Natural killer cell (primary cell): ENCODE measurements around the gene CLPX. TPM values are rescaled to one million over a fixed set of nuclear protein-coding genes. Genes with fewer than 3 reads are reported as not detected.
"Not testable (repeated sequence)": the region's sequence is repeated elsewhere in the genome, so short reads cannot be mapped to it uniquely, and the experiment has no call there.

ENCODE experiments used
- ATAC-seq, 3 donors: fragments of 150-1000 bp in 2 of 3; fragments of 200-7000 bp in 1 of 3; cut with Tn5 transposase; 1 replicate in 1 of 3; 2 replicates in 2 of 3; pipeline ENCODE4 v1.10.0; 2021; ENCODE audit warnings: mild to moderate bottlenecking in 2 of 3, moderate library complexity in 2 of 3
- DNase-seq, 2 donors: peaks; one replicate each; pipeline versions ENCODE4 v3.0.0 to v3.0.0-alpha.2; 2013 to 2021; ENCODE audit warnings: mixed read lengths in 1 of 2
- H3K27ac ChIP-seq: one replicate; pipeline ENCODE4 v1.5.1; 2013; ENCODE audit warnings: mild to moderate bottlenecking, low read length
- H3K27me3 ChIP-seq: one replicate; pipeline ENCODE4 v1.6.1; 2013; ENCODE audit warnings: low read length; ENCODE audit not compliant: control insufficient read depth, insufficient read depth
- H3K36me3 ChIP-seq: one replicate; pipeline ENCODE4 v1.6.1; 2013; ENCODE audit warnings: low read length; ENCODE audit not compliant: control insufficient read depth, insufficient read depth
- H3K4me1 ChIP-seq: one replicate; pipeline ENCODE4 v1.6.1; 2013; ENCODE audit warnings: low read length; ENCODE audit not compliant: control insufficient read depth, insufficient read depth
- H3K4me3 ChIP-seq: one replicate; pipeline ENCODE4 v1.5.1; 2013; ENCODE audit warnings: low read length
- H3K9me3 ChIP-seq: one replicate; pipeline ENCODE4 v1.6.1; 2013; ENCODE audit warnings: low read length; ENCODE audit not compliant: control insufficient read depth, insufficient read depth
- H3K27ac Mint-ChIP-seq, 2 donors: one replicate each; pipeline ENCODE4 v1.8.0; 2022; ENCODE audit warnings: mild to moderate bottlenecking in 2 of 2, mixed read lengths in 2 of 2, moderate library complexity in 1 of 2
- H3K27me3 Mint-ChIP-seq, 2 donors: one replicate each; pipeline ENCODE4 v1.8.0; 2022; ENCODE audit warnings: low read depth in 2 of 2, mixed read lengths in 2 of 2
- H3K36me3 Mint-ChIP-seq: one replicate; pipeline ENCODE4 v1.8.0; 2022; ENCODE audit warnings: mixed read lengths
- H3K4me1 Mint-ChIP-seq, 2 donors: one replicate each; pipeline ENCODE4 v1.8.0; 2022; ENCODE audit warnings: mixed read lengths in 2 of 2
- H3K4me3 Mint-ChIP-seq: one replicate; pipeline ENCODE4 v1.8.0; 2022; ENCODE audit warnings: mild to moderate bottlenecking, moderate library complexity, mixed read lengths
- H3K9me3 Mint-ChIP-seq, 2 donors: one replicate each; pipeline ENCODE4 v1.8.0; 2022; ENCODE audit warnings: mixed read lengths in 2 of 2
- WGBS: methylation state at CpG from one replicate; pipeline ENCODE4 v1.1.7; 2013; ENCODE audit warnings: missing lambda C conversion rate; ENCODE audit not compliant: insufficient coverage; 5-methylcytosine and 5-hydroxymethylcytosine counted together
- intact Hi-C: fragments of 100-400 bp; cut with micrococcal nuclease; formaldehyde crosslinking; loops from one replicate; pipeline ENCODE4 v1.14.2; 2022
- total RNA-seq, 4 donors: library from RNA; stranded (reverse); fragments of 120-200 nt in 1 of 4; gene quantifications; one replicate each; pipeline versions ENCODE4 v1.2.3 to v1.2.4, GENCODE V29; 2013 to 2022
- TF ChIP-seq, protein P1 (sequence below): fragments of 200-600 bp; IDR thresholded peaks from one replicate; pipeline ENCODE4 v1.8.0; 2022; ENCODE audit warnings: antibody characterized with exemption

CLPX gene
- total RNA-seq, 3 donors from 2014 or later (not counting 1 experiment from before 2014, with no cell fraction given): 35.4 to 39.9 (median 38.2) TPM

DNA sequence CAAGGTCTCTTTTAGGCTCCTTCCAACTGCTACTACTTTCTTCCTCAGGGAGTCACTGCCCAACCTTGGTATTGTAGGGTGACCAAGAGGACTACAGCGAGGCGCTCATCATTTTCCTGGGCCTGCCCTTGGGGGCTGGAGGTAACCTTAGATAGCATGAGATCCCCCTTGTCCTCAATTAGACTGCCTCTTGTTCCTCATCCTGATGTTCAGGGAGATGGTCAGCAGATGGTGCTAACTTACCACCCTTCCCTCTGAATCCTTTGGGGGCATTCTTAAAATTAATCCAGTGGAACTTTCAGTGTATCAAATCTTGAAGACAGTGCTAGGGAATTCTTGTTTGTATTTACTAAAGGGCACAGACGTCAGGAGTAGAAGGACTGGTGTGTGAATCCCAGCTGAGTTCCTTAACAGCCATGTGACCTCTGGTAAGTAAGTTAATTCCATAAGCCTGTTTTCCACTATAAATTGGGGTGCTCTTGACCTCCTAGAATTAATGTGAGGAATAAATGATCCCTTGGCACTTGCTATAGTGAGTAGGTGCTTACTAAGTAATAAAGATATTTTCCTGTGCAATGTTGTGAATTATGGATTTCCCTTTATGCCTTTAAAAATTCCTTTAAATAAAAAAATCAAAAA lies 4.1 kb upstream of the CLPX start:
- H3K9me3 ChIP-seq: no peaks in the 10 kb centered on the region
- H3K4me3 ChIP-seq: no peak overlapping the region
- 19% methylated on average over 3 of the region's 3 CpGs for WGBS
- TF ChIP-seq, protein P1, sequence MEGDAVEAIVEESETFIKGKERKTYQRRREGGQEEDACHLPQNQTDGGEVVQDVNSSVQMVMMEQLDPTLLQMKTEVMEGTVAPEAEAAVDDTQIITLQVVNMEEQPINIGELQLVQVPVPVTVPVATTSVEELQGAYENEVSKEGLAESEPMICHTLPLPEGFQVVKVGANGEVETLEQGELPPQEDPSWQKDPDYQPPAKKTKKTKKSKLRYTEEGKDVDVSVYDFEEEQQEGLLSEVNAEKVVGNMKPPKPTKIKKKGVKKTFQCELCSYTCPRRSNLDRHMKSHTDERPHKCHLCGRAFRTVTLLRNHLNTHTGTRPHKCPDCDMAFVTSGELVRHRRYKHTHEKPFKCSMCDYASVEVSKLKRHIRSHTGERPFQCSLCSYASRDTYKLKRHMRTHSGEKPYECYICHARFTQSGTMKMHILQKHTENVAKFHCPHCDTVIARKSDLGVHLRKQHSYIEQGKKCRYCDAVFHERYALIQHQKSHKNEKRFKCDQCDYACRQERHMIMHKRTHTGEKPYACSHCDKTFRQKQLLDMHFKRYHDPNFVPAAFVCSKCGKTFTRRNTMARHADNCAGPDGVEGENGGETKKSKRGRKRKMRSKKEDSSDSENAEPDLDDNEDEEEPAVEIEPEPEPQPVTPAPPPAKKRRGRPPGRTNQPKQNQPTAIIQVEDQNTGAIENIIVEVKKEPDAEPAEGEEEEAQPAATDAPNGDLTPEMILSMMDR: no peak
- Mint-ChIP-seq H3K36me3 (no peaks in the 10 kb centered on the region), H3K4me1 (peaks cover 8 to 10% of the 10 kb centered on the region in 2 donors), H3K9me3 (no peaks in the 10 kb centered on the region), H3K4me3 (no peak overlapping the region), H3K27me3 (no peaks in the 10 kb centered on the region), H3K27ac (no peak overlapping the region)
- ATAC-seq: no peak
- H3K27me3 ChIP-seq: no peaks in the 10 kb centered on the region
- no peak overlapping the region for H3K27ac ChIP-seq
- no peaks in the 10 kb centered on the region for H3K36me3 ChIP-seq
- peaks cover 12% of the 10 kb centered on the region for H3K4me1 ChIP-seq
- intact Hi-C loops: loop anchor here (10.0 kb wide), 2 partner anchors 54 to 196 kb away; partner anchors contain the start of gene PDCD7
- DNase-seq: peak in 1 of 2 donors; percentile 45

DNA sequence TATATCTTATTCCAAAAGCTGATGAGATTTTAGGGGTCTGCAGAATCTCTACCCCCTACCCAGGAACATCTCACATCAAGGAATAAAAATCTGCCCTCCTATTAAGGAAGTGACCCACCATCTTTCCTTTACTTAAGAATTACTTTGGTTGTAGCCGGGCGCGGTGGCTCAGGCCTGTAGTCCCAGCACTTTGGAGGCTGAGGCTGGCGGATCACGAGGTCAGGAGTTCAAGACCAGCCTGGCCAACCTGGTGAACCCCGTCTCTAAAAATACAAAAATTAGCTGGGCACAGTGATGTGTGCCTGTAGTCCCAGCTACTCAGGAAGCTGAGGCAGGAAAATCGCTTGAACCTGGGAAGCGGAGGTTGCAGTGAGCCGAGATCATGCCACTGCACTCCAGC lies 3.3 kb upstream of the CLPX start:
- intact Hi-C loops: loop anchor here (10.0 kb wide), 2 partner anchors 54 to 196 kb away; partner anchors contain the start of gene PDCD7
- not testable (repeated sequence) for H3K4me3 ChIP-seq, H3K4me3 Mint-ChIP-seq, H3K36me3 Mint-ChIP-seq, H3K27ac Mint-ChIP-seq, DNase-seq, H3K9me3 Mint-ChIP-seq, ATAC-seq, H3K36me3 ChIP-seq, H3K9me3 ChIP-seq, H3K27me3 Mint-ChIP-seq, H3K27me3 ChIP-seq, H3K27ac ChIP-seq
- H3K4me1 ChIP-seq: peaks cover 16% of the 10 kb centered on the region
- peaks cover 15 to 17% of the 10 kb centered on the region in 2 donors for H3K4me1 Mint-ChIP-seq
- WGBS: 94% methylated on average over 9 of the region's 9 CpGs

DNA sequence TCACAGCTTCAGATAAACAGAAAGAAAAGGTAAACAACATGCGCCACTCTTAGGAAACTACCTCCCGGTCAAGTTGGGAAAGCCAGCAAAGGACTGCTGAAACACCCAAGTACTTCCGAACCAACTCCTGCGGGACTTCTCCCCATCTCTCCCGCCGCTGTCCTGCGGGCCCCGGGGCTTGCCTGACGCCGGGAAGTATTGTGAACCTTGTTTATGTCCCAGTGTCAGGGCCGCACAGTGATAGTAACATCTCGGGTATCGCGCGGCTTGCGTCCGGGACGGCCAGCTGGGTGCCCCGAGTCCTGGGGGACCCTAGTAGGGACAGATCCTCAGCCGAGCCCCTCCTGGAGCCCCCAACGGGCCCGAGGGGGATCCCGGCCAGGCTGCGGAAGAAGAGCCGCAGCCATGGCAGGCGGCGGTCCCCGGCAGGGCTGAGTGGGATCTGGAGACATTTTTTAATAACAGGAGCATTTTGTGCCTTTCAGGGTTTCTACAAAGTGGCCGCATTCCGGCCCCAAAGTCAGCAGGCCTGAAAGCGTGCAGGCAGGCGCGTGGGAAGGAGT lies 756 bp downstream of the CLPX start:
- peak overlapping the region; percentile 68 for H3K4me3 ChIP-seq
- ATAC-seq (peak in 2 of 3 donors; percentile 2 to 5), DNase-seq (peak; percentile 43 to 52)
- peaks cover 26 to 31% of the 10 kb centered on the region in 2 donors for H3K4me1 Mint-ChIP-seq
- H3K4me1 ChIP-seq: peaks cover 24% of the 10 kb centered on the region
- H3K9me3 Mint-ChIP-seq: no peaks in the 10 kb centered on the region
- H3K36me3 Mint-ChIP-seq: no peaks in the 10 kb centered on the region
- peak overlapping the region; percentile 93 for H3K4me3 Mint-ChIP-seq
- 0% methylated on average over 33 of the region's 33 CpGs for WGBS
- peak overlapping the region; percentile 91 to 92 for H3K27ac Mint-ChIP-seq
- peaks cover 8% of the 10 kb centered on the region for H3K36me3 ChIP-seq
- no peaks in the 10 kb centered on the region for H3K27me3 ChIP-seq
- H3K27ac ChIP-seq: peak overlapping the region; percentile 76
- no peaks in the 10 kb centered on the region for H3K27me3 Mint-ChIP-seq
- no peaks in the 10 kb centered on the region for H3K9me3 ChIP-seq
- intact Hi-C loops: loop anchor here (2.0 to 10.0 kb wide), 3 partner anchors 50 to 200 kb away; partner anchors contain the start of genes PARP16 and PDCD7
- TF ChIP-seq, protein P1: no peak

DNA sequence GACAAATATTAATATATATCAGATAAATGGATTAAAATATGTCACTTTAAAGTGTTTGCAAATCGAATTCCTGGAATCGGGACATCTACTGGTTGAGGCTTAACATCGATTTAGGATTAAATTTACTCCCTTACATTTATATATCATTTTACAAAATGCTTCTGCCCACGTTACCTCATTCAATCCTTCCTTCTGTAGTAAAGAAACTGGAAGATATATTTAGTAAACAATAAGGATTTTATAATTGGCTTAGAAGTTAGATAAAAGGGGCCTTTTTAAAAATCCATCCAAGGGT lies 1.3 kb downstream of the CLPX start:
- H3K27ac ChIP-seq: peak overlapping the region; percentile 76
- no CpG with 5 or more reads among the region's 4 CpGs for WGBS
- ATAC-seq: no peak

More for the DNA sequence above, 1.3 kb downstream of the CLPX start:
- TF ChIP-seq, protein P1: no peak
- Histone ChIP-seq H3K9me3 (no peaks in the 10 kb centered on the region), H3K4me3 (peak overlapping the region; percentile 68), H3K4me1 (peaks cover 24% of the 10 kb centered on the region), H3K36me3 (peaks cover 14% of the 10 kb centered on the region), H3K27me3 (no peaks in the 10 kb centered on the region)
- H3K9me3 Mint-ChIP-seq: no peaks in the 10 kb centered on the region
- peak overlapping the region; percentile 91 to 92 for H3K27ac Mint-ChIP-seq
- peaks cover 26 to 31% of the 10 kb centered on the region in 2 donors for H3K4me1 Mint-ChIP-seq
- H3K36me3 Mint-ChIP-seq: no peaks in the 10 kb centered on the region
- intact Hi-C loops: loop anchor here (2.0 to 10.0 kb wide), 3 partner anchors 49 to 201 kb away; partner anchors contain the start of genes PARP16 and PDCD7
- DNase-seq: no peak
- no peaks in the 10 kb centered on the region for H3K27me3 Mint-ChIP-seq
- peak overlapping the region; percentile 93 for H3K4me3 Mint-ChIP-seq
